Measurements from ENCODE around the gene SLC6A19.
"Not testable (repeated sequence)": the region's sequence is repeated elsewhere in the genome, so short reads cannot be mapped to it uniquely, and the experiment has no call there.

Gene SLC6A19

DNA sequence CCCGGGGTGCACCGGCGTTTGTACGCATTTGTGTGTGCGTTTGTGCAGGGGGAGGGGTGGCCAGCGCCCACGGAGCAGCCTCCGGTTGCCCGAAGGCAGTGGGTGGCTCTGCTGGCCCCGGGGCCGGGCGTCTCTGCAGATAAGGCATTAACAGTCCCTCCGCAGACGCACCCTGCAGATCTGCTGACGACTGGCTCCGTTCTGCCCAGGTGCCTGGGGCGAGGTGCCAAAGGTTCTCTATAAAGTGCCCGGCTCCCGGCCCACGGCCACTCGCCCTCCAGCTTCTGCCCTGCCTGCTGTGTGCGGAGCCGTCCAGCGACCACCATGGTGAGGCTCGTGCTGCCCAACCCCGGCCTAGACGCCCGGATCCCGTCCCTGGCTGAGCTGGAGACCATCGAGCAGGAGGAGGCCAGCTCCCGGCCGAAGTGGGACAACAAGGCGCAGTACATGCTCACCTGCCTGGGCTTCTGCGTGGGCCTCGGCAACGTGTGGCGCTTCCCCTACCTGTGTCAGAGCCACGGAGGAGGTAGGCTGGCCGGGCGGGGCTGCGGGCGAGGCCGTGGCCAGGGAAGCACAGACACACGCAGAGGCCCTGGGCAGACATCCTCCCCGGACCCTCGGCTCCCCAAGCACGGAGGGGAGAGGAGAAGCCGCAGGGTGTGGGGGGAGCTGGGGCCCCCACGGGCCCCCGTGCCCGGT, at the start of gene SLC6A19:
SLC6A19 (plus strand) TSS at position 269 of the 699 bp plus-strand sequence; CDS start at position 325, 56 bp downstream.
- no peak for DNase-seq

- no peak for DNase-seq
These were observed 49.2 kb upstream of the SLC6A19 start for GRCh38 chr5:1152156-1152555.

DNA sequence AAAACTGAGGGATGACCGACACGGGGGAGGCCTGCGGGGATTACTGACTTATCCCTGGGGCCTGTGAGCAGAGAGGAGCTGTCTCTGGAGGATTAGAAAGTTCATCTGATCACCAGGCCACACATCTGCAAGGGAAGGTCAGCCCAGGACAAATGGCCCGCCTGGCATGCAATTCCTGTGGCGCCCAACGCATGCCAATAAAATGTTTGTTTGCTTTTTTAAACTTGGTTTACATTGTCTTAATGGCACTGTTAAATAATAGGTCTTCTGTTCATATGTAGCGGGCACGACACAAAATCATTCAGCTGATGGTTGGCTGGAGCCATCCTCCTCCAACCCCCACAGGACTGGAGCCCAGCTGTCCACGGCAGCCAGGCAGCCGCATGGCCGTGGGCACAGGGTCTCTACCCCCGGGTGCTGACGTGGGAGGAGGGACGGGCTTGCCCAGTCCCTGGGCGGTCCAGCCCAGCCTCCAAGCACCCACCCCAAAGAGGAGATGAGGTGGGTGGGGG, 48.6 kb upstream of the SLC6A19 start:
- no peak for DNase-seq

- no peak for DNase-seq
These were observed 48.0 kb upstream of the SLC6A19 start for GRCh38 chr5:1153428-1153827.

- no peak for DNase-seq
These were observed 46.0 kb upstream of the SLC6A19 start for GRCh38 chr5:1155191-1156032.

DNA sequence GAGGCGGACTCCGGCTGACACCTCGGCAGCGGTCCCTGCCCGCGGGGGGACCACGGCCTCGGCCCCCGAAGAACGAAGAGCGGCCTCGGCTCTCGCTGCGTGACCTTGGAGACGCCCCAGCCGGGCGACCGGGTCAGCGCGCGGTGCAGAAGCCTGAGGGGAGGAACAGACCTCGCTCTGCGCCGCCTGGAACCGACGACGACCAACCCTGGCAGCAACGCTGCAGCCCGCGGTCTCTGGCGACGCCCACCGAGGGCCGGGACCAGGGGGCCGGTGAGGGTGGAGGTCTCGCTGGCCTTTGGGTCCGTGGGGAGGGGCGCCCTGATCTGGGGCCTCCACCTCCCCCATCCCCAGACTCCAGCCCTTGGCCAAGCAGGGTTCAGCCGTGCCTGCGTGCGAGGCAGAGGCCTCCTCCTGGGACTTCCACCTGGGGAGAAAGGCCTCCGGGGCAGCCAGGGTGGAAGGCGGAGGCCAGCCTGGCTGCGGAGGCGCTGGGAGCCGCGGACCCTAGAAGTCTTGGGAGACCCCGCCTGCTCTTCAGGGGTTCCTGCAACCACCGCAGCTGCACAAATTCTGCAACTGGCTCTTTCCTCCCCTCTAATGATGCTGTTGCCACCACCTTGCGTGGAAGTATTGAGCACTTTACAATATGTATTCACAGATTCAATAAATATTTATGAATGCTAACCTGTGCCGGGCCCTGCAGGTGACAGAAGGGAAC, 45.2 kb upstream of the SLC6A19 start:
- DNase-seq: no peak

GRCh38 chr5:1156754-1157460, 44.5 kb upstream of the SLC6A19 start:
- no peak for DNase-seq

GRCh38 chr5:1157461-1157986, 43.9 kb upstream of the SLC6A19 start:
- DNase-seq: not testable (repeated sequence)

GRCh38 chr5:1158647-1159340, 42.6 kb upstream of the SLC6A19 start:
- DNase-seq: no peak

DNA sequence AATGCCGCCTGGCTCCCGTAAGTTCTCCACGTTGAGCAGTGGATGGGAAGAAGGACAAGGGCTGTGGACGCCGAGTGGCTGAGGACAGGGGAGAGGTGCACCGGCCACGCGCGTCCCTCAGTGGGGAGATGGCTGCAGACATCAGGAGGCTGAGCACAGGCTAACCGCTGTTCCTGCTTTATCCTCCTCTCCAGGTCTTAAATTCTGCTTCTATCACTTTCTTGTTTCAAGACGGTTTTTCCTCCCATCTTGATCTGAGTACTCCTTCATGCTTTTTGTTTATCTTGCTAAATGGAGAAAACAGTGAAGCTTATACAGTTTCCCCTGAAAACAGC, 42.1 kb upstream of the SLC6A19 start:
- no peak for DNase-seq

- no peak for DNase-seq
These were observed 41.5 kb upstream of the SLC6A19 start for GRCh38 chr5:1159774-1160406.

GRCh38 chr5:1161108-1161832, 40.1 kb upstream of the SLC6A19 start:
- DNase-seq: no peak

- DNase-seq: no peak
These were observed 39.6 kb upstream of the SLC6A19 start for GRCh38 chr5:1161833-1162229.

DNA sequence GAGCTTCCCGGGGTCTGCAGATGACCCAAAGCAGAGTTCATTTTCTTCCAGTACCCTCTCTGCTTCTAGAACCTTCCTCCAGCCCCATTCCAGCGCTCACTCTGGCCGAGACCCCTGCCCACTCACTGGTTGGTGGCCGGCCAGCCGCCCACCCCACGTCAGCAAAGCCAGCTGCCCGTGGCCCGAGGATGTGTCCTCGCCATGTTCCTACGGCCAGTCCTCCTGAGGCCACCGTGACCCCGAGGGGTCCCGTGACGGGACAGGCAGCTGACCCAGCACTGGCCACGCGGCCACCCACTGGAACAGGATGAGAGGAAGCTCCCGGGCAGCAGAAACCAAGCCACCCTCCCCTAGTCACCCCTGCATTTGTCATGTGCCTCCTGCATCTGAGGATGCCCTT, 39.1 kb upstream of the SLC6A19 start:
- DNase-seq: no peak

DNA sequence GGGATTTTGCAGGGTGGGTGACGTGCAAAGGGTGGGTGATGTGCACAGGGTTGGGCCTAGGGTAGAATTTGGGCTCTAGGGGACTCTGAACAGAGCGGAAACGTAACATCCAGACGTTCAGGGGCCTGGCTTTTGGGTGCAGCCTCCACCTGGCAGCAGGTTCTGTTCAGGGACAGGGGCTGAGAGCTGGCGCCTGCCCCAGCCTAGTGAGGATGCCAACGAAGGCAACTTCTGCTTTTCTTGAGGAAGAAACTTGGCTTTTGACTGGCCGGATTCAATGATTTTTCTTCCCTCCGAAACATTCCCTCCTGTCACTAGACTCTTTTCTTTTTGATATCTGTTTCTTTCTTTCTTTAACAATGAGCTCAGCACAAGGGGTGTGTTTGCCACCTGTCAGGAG, 38.6 kb upstream of the SLC6A19 start:
- no peak for DNase-seq

- no peak for DNase-seq
These were observed 38.0 kb upstream of the SLC6A19 start for GRCh38 chr5:1163366-1163765.

DNA sequence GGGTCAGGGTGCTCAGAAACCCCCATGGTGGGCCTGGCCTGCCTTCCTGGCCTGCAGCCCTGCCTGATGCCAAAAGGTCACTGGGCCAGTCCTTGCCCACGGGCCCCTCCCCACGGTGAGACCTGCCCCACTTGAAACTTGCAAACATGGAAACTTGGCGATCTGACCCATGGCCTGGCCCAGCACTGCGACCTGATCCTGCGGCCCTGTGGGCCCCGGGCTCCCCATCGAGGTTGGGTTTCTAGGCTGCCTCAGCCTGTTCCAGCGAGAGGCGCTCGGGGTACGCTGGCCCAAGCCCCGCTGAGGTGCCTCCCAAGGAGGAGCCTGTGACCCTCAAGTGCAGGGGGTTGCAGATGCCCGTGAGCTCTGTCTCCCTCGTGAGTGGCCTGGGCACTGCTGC, 37.5 kb upstream of the SLC6A19 start:
- DNase-seq: no peak

- DNase-seq: no peak
These were observed 36.4 kb upstream of the SLC6A19 start for GRCh38 chr5:1164696-1165630.

GRCh38 chr5:1165864-1166263, 35.5 kb upstream of the SLC6A19 start:
- DNase-seq: no peak

DNA sequence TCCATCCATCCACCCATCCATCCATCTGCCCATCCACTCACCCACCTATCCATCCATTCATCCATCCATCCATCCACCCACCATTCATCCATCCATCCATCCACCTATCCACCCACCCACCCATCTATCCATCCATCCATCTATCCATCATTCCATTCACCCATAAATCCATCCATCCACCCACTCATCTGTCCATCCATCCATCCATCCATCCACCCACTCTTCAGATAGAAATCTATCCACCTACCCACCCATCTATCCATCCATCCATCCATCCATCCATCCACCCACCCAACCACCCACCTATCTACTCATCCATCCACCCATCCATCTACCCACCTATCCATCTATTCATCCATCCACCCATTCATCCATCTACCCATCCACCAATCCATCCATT, 35.0 kb upstream of the SLC6A19 start:
- DNase-seq: no peak
